ENCODE results near the gene PRR16. TPM values are rescaled to one million over a fixed set of nuclear protein-coding genes. Genes with fewer than 3 reads are reported as not detected.

Gene PRR16
- total RNA-seq, 4 donors from 2014 or later: 2.7 to 7.0 (median 3.7) TPM

DNA sequence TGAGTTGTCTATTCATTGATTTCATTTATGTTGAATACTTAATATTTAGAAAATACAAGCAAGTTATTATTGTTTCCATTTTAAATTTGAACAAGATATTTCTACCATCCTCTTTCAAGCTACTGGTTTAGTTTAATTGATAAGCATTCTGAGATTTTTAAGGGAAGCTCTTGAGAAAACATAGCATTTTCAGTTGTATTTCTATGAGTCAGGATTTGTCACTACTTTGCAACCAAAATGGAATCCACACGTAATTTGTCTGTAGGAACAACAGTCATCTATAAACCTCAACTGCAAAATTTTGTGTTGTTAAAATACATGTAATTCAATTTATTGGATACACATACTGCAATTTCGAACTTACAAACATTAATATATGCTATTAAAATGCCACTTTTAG lies 74.0 kb downstream of the PRR16 start:
- Histone ChIP-seq H3K27ac (no peak overlapping the region), H3K27me3 (no peaks in the 10 kb centered on the region), H3K4me1 (no peaks in the 10 kb centered on the region), H3K4me3 (no peak overlapping the region), H3K9me3 (no peaks in the 10 kb centered on the region), H3K36me3 (no peaks in the 10 kb centered on the region)
- TF ChIP-seq, protein P1, sequence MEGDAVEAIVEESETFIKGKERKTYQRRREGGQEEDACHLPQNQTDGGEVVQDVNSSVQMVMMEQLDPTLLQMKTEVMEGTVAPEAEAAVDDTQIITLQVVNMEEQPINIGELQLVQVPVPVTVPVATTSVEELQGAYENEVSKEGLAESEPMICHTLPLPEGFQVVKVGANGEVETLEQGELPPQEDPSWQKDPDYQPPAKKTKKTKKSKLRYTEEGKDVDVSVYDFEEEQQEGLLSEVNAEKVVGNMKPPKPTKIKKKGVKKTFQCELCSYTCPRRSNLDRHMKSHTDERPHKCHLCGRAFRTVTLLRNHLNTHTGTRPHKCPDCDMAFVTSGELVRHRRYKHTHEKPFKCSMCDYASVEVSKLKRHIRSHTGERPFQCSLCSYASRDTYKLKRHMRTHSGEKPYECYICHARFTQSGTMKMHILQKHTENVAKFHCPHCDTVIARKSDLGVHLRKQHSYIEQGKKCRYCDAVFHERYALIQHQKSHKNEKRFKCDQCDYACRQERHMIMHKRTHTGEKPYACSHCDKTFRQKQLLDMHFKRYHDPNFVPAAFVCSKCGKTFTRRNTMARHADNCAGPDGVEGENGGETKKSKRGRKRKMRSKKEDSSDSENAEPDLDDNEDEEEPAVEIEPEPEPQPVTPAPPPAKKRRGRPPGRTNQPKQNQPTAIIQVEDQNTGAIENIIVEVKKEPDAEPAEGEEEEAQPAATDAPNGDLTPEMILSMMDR (IDR thresholded peaks at IDR 0.05): no peak
- TF ChIP-seq POLR2A (IDR thresholded peaks at IDR 0.05): no peak
- WGBS, 2 donors (ENCODE audit: low coverage in 1 of 2): 87 to 93% methylated on average over 1 to 2 of the region's 2 CpGs
- no peak for ATAC-seq

- TF ChIP-seq POLR2AphosphoS5 (IDR thresholded peaks at IDR 0.05) (no peak), EP300 (IDR thresholded peaks at IDR 0.05) (no peak), POLR2A (IDR thresholded peaks at IDR 0.05) (no peak)
- TF ChIP-seq, protein P1 (IDR thresholded peaks at IDR 0.05): no peak
- Histone ChIP-seq H3K4me1 (no peaks in the 10 kb centered on the region), H3K36me3 (no peaks in the 10 kb centered on the region), H3K27ac (no peak overlapping the region), H3K4me3 (no peak overlapping the region), H3K9me3 (no peaks in the 10 kb centered on the region), H3K27me3 (no peaks in the 10 kb centered on the region)
- ATAC-seq: no peak
- 70 to 72% methylated on average over 2 of the region's 2 CpGs for WGBS, 2 donors (ENCODE audit: low coverage in 1 of 2)
Observed at GRCh38 chr5:120538644-120539043, 74.5 kb downstream of the PRR16 start.

DNA sequence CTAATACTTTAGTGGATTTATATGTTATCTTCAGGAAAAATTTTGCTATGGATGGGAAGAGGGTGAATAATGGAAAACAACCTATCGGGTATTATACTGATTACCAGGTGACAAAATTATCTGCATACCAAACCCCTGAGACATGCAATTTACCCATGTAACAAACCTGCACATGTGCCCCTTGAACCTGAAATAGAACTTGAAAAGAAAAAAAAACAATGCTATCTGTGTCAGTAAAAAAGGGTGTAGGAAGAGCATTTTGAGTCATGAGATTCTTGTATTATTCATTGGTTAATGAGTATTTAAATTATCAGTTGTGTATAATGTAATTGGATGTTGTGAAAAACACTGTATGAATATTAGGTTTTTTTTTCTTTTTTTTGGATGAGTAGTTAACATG lies 75.4 kb downstream of the PRR16 start:
- 88 to 100% methylated on average over 1 of the region's 1 CpG for WGBS, 2 donors (ENCODE audit: low coverage in 1 of 2)
- no peak for ATAC-seq
- H3K4me1 ChIP-seq: no peaks in the 10 kb centered on the region
- no peak overlapping the region for H3K4me3 ChIP-seq
- H3K9me3 ChIP-seq: no peaks in the 10 kb centered on the region
- H3K27ac ChIP-seq: no peak overlapping the region
- no peaks in the 10 kb centered on the region for H3K36me3 ChIP-seq
- no peaks in the 10 kb centered on the region for H3K27me3 ChIP-seq
- TF ChIP-seq POLR2AphosphoS5 (IDR thresholded peaks at IDR 0.05): no peak
- TF ChIP-seq EP300 (IDR thresholded peaks at IDR 0.05): no peak

DNA sequence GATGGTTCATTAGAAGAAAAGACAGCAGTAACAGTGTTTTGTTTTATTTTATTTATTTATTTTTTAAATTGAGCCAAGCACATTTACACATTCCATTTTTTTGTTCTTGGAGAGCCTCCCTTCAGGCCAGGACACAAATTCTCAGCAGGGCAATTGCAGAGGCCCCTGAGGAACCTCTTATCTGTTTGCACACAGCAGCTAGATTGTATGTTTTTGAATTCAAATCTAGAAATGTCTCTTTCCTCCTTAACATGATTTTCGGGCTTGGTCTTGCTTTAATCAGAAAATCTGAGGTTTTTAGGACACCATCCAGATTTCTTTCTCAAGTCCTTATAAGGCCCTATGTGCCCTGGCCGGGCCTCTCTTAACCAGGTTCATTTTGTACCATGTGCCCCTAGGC lies 76.0 kb downstream of the PRR16 start:
- 76 to 91% methylated on average over 2 of the region's 2 CpGs for WGBS, 2 donors (ENCODE audit: low coverage in 1 of 2)
- no peak for ATAC-seq

GRCh38 chr5:120544043-120544442 lies 79.9 kb downstream of the PRR16 start:
- Histone ChIP-seq H3K27me3 (no peaks in the 10 kb centered on the region), H3K4me3 (no peak overlapping the region), H3K9me3 (no peaks in the 10 kb centered on the region), H3K4me1 (no peaks in the 10 kb centered on the region), H3K36me3 (no peaks in the 10 kb centered on the region), H3K27ac (no peak overlapping the region)
- TF ChIP-seq POLR2AphosphoS5 (IDR thresholded peaks at IDR 0.05) (no peak), POLR2A (IDR thresholded peaks at IDR 0.05) (no peak), EP300 (IDR thresholded peaks at IDR 0.05) (no peak)
- TF ChIP-seq, protein P1 (IDR thresholded peaks at IDR 0.05): no peak
- ATAC-seq: no peak
- 90 to 93% methylated on average over 2 of the region's 2 CpGs for WGBS, 2 donors (ENCODE audit: low coverage in 1 of 2)

More for the DNA sequence above, 76.0 kb downstream of the PRR16 start:
- Histone ChIP-seq H3K4me1 (no peaks in the 10 kb centered on the region), H3K27me3 (no peaks in the 10 kb centered on the region), H3K36me3 (no peaks in the 10 kb centered on the region), H3K4me3 (no peak overlapping the region), H3K9me3 (no peaks in the 10 kb centered on the region), H3K27ac (no peak overlapping the region)
- no peak for TF ChIP-seq POLR2A (IDR thresholded peaks at IDR 0.05)
- TF ChIP-seq EP300 (IDR thresholded peaks at IDR 0.05): no peak
- no peak for TF ChIP-seq POLR2AphosphoS5 (IDR thresholded peaks at IDR 0.05)
- TF ChIP-seq, protein P1 (IDR thresholded peaks at IDR 0.05): no peak
